Measurements from ENCODE around the gene CCSER1. TPM values are rescaled to one million over a fixed set of nuclear protein-coding genes. Genes with fewer than 3 reads are reported as not detected.

CCSER1 gene
- total RNA-seq, 1 experiment from 2014 or later, result 5.9 TPM

- no peaks in the 10 kb centered on the region for H4K20me1 ChIP-seq (ENCODE audit: insufficient read depth)
- no peak for TF ChIP-seq EZH2 (IDR thresholded peaks at IDR 0.05; ENCODE audit: low read depth)
- no peak for TF ChIP-seq CTCF (conservative IDR thresholded peaks at IDR 0.05)
- no peaks in the 10 kb centered on the region for H3K4me1 ChIP-seq (replicated peaks; ENCODE audit: insufficient read depth)
- DNase-seq, result no peak
- H3K4me3 ChIP-seq, result no peak overlapping the region
- no peak overlapping the region for H3K4me2 ChIP-seq
- H3F3A ChIP-seq (ENCODE audit: insufficient read depth, low read depth), result no peaks in the 10 kb centered on the region
- no peaks in the 10 kb centered on the region for H3K9me3 ChIP-seq (ENCODE audit: insufficient read depth, low read depth)
- no peaks in the 10 kb centered on the region for H3K79me2 ChIP-seq (ENCODE audit: low read depth)
- H3K27ac ChIP-seq, result no peak overlapping the region
- intact Hi-C loops (cut with micrococcal nuclease; ENCODE audit: unreplicated experiment), result no loop called here
- no peaks in the 10 kb centered on the region for H3K9me2 ChIP-seq (ENCODE audit: insufficient read depth)
- no peaks in the 10 kb centered on the region for H3K36me3 ChIP-seq (ENCODE audit: low read depth)
- no TSS peak for BruUV-seq (replicated peaks)
- POLR2A ChIA-PET (ENCODE audit: unreplicated experiment), result no interaction called here
- H2AFZ ChIP-seq, result no peak overlapping the region
- H3K27me3 ChIP-seq (ENCODE audit: insufficient read depth, low read depth), result no peaks in the 10 kb centered on the region
- CTCF ChIA-PET, result no interaction called here
Observed at GRCh38 chr4:91243132-91243531, 1115.9 kb downstream of the CCSER1 start.

- DNase-seq, result no peak
- no peaks in the 10 kb centered on the region for H3K9me3 ChIP-seq (ENCODE audit: insufficient read depth, low read depth)
- ChIA-PET POLR2A (ENCODE audit: unreplicated experiment) (no interaction called here), CTCF (no interaction called here)
- H3K4me3 ChIP-seq, result no peak overlapping the region
- H4K20me1 ChIP-seq (ENCODE audit: insufficient read depth), result no peaks in the 10 kb centered on the region
- H3K36me3 ChIP-seq (ENCODE audit: low read depth), result no peaks in the 10 kb centered on the region
- H3K79me2 ChIP-seq (ENCODE audit: low read depth), result no peaks in the 10 kb centered on the region
- intact Hi-C loops (cut with micrococcal nuclease; ENCODE audit: unreplicated experiment), result no loop called here
- H3K27ac ChIP-seq, result no peak overlapping the region
- BruUV-seq (replicated peaks), result no TSS peak
- H3K4me1 ChIP-seq (replicated peaks; ENCODE audit: insufficient read depth), result no peaks in the 10 kb centered on the region
- H3K27me3 ChIP-seq (ENCODE audit: insufficient read depth, low read depth), result no peaks in the 10 kb centered on the region
- H2AFZ ChIP-seq, result no peak overlapping the region
- H3F3A ChIP-seq (ENCODE audit: insufficient read depth, low read depth), result no peaks in the 10 kb centered on the region
- no peak overlapping the region for H3K4me2 ChIP-seq
- no peaks in the 10 kb centered on the region for H3K9me2 ChIP-seq (ENCODE audit: insufficient read depth)
- TF ChIP-seq EZH2 (IDR thresholded peaks at IDR 0.05; ENCODE audit: low read depth) (no peak), CTCF (conservative IDR thresholded peaks at IDR 0.05) (no peak)
Observed at GRCh38 chr4:91256043-91256442, 1128.8 kb downstream of the CCSER1 start.

GRCh38 chr4:91256751-91257150 is 1129.6 kb downstream of the CCSER1 start:
- no TSS peak for BruUV-seq (replicated peaks)
- Histone ChIP-seq H3K4me1 (replicated peaks; ENCODE audit: insufficient read depth) (no peaks in the 10 kb centered on the region), H3F3A (ENCODE audit: insufficient read depth, low read depth) (no peaks in the 10 kb centered on the region), H3K4me3 (no peak overlapping the region), H3K27me3 (ENCODE audit: insufficient read depth, low read depth) (no peaks in the 10 kb centered on the region), H3K27ac (no peak overlapping the region), H3K9me3 (ENCODE audit: insufficient read depth, low read depth) (no peaks in the 10 kb centered on the region), H2AFZ (no peak overlapping the region), H3K79me2 (ENCODE audit: low read depth) (no peaks in the 10 kb centered on the region), H3K36me3 (ENCODE audit: low read depth) (no peaks in the 10 kb centered on the region), H3K9me2 (ENCODE audit: insufficient read depth) (no peaks in the 10 kb centered on the region), H3K4me2 (no peak overlapping the region), H4K20me1 (ENCODE audit: insufficient read depth) (no peaks in the 10 kb centered on the region)
- intact Hi-C loops (cut with micrococcal nuclease; ENCODE audit: unreplicated experiment), result no loop called here
- CTCF ChIA-PET, result no interaction called here
- no peak for DNase-seq
- TF ChIP-seq EZH2 (IDR thresholded peaks at IDR 0.05; ENCODE audit: low read depth) (no peak), CTCF (conservative IDR thresholded peaks at IDR 0.05) (no peak)
- POLR2A ChIA-PET (ENCODE audit: unreplicated experiment), result no interaction called here

All from PC-9 (cell line).